HepG2 (cell line): ENCODE results near the gene TCAP. TPM values are rescaled to one million over a fixed set of nuclear protein-coding genes. Genes with fewer than 3 reads are reported as not detected.

Source experiments
- DZIP1 ChIP-seq: sonication (generic); formaldehyde crosslinking; IDR thresholded peaks from 2 replicates; pipeline ENCODE4 v1.5.0; 2020; ENCODE audit warnings: mild to moderate bottlenecking, missing genetic modification reagents
- E2F1 ChIP-seq: sonication (generic); formaldehyde crosslinking; IDR thresholded peaks from 2 replicates; pipeline ENCODE4 v1.5.0; 2020; ENCODE audit warnings: missing genetic modification reagents
- NFAT5 ChIP-seq: sonication (generic); formaldehyde crosslinking; IDR thresholded peaks from 2 replicates; pipeline ENCODE4 v1.4.0; 2020; ENCODE audit warnings: missing genetic modification reagents
- RXRA ChIP-seq: sonication (generic); formaldehyde crosslinking; IDR thresholded peaks from 2 replicates; pipeline ENCODE4 v1.5.1; 2020; ENCODE audit warnings: missing genetic modification reagents
- SAFB2 ChIP-seq: sonication (generic); formaldehyde crosslinking; IDR thresholded peaks from 2 replicates; pipeline ENCODE4 v1.5.1; 2020; ENCODE audit warnings: missing genetic modification reagents, low read depth, mild to moderate bottlenecking, borderline replicate concordance
- TBL1XR1 ChIP-seq: fragments of 150-350 bp; IDR thresholded peaks from 2 replicates; pipeline ENCODE4 v1.6.1; 2014; ENCODE audit warnings: borderline replicate concordance, low read length; ENCODE audit not compliant: partially characterized antibody
- TCF12 ChIP-seq, 2 experiments: fragments of 450-650 bp in 1 of 2; sonication (generic) in 1 of 2; formaldehyde crosslinking in 1 of 2; IDR thresholded peaks; 2 replicates each; pipeline versions ENCODE4 v1.6.1 to v1.8.0; 2017 to 2022; ENCODE audit warnings: antibody characterized with exemption in 1 of 2, mild to moderate bottlenecking in 1 of 2, missing genetic modification reagents in 1 of 2, moderate library complexity in 1 of 2
- ZNF574 ChIP-seq: sonication (generic); formaldehyde crosslinking; IDR thresholded peaks from 2 replicates; pipeline ENCODE4 v1.4.0; 2020; ENCODE audit warnings: missing genetic modification reagents
- ZNF646 ChIP-seq: sonication (generic); formaldehyde crosslinking; IDR thresholded peaks from 2 replicates; pipeline ENCODE4 v1.9.0; 2021; ENCODE audit warnings: mild to moderate bottlenecking, missing genetic modification reagents
- polyA plus RNA-seq, 8 experiments: library from polyadenylated mRNA; depleted of rRNA in 3 of 8; stranded (reverse) in 7 of 8; unstranded in 1 of 8; fragments of >200 nt; fragmentation: Illumina TruSeq in 4 of 8; extraction: Trizol in 4 of 8; gene quantifications; 2 replicates each; pipeline versions ENCODE4 v1.2.1 to v1.2.3, GENCODE V29; 2011 to 2016; ENCODE audit warnings: low read depth in 4 of 8, missing spikeins in 1 of 8, mixed read lengths in 1 of 8; ENCODE audit not compliant: insufficient read depth in 1 of 8
- total RNA-seq, 5 experiments: library from RNA; depleted of rRNA; stranded (reverse); fragments of >200 nt; fragmentation: Illumina TruSeq; extraction: Trizol; gene quantifications; 2 replicates each; pipeline ENCODE4 v1.2.3, GENCODE V29; 2016; ENCODE audit warnings: low read depth in 1 of 5

Gene TCAP
- total and polyA plus RNA-seq, 2 of the 13 experiments (the other 11 are each of a cell fraction or from before 2014, with no cell fraction given): 0.24 to 0.65 TPM

DNA sequence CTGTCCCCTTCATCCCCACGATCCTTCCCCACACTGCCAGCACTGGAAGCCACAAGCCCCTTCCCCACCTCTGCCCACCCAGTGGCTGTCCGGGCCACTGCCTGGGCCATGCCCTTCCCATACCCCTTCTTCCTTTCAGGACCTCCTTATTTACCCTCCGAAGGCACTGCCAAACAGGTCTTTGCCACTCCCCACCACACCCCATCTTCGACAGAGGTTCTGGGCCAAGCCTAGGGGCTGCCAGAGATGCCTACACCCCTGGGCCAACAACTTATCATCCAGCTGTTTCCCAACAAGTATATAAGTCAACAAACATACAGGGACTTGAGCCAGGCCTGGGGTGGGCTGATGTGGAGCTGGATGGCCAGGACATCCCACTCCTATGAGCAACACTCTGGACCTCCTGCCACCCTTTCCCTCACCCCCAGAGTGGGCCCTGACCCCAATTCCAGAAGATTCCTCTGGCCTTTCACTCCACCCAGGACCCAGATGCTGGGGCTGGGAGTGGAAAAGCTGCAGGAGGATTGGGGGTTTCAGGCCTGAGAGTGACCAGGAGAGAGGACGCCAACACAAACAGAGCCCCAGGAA is 39.9 kb upstream of the TCAP start (continued):
- TF ChIP-seq E2F1 (CRISPR knock-in tag) (no peak), TCF12 (IDR thresholded peaks at IDR 0.05) (no peak), TCF12 (CRISPR knock-in tag; IDR thresholded peaks at IDR 0.05) (no peak), TBL1XR1 (no peak), SAFB2 (CRISPR knock-in tag) (no peak), NFAT5 (no peak), RXRA (CRISPR knock-in tag) (no peak), ZNF646 (CRISPR knock-in tag) (no peak), DZIP1 (CRISPR knock-in tag) (no peak), ZNF574 (CRISPR knock-in tag) (no peak)
